ENCODE measurements around the gene FAXDC2. TPM values are rescaled to one million over a fixed set of nuclear protein-coding genes. Genes with fewer than 3 reads are reported as not detected.

Gene FAXDC2
- total RNA-seq, 2 experiments from 2014 or later: 0.10 to 0.13 TPM

GRCh38 chr5:154782812-154783592 is 67.4 kb downstream of the FAXDC2 start:
- Histone ChIP-seq H3K4me3 (ENCODE audit: low read depth, low read length, poor library complexity, severe bottlenecking) (no peak overlapping the region), H3K9me2 (ENCODE audit: insufficient read depth, low read length) (no peaks in the 10 kb centered on the region), H2AFZ (ENCODE audit: low read length) (no peak overlapping the region), H3K9me3 (ENCODE audit: low read length) (no peaks in the 10 kb centered on the region), H3K4me2 (ENCODE audit: low read length) (no peak overlapping the region), H3K36me3 (ENCODE audit: insufficient read depth, low read length) (peaks cover 88% of the 10 kb centered on the region), H3K79me2 (ENCODE audit: insufficient read depth, low read depth, low read length) (peaks cover 100% of the 10 kb centered on the region), H3K27ac (ENCODE audit: low read depth, low read length, poor library complexity, severe bottlenecking) (no peak overlapping the region), H4K20me1 (ENCODE audit: insufficient read depth, low read length) (peaks cover 42% of the 10 kb centered on the region), H3K4me1 (ENCODE audit: insufficient read depth, low read length, poor library complexity, severe bottlenecking) (peaks cover 5% of the 10 kb centered on the region)
- no TSS peak for BruUV-seq (replicated peaks)
- intact Hi-C loops (cut with micrococcal nuclease; ENCODE audit: unreplicated experiment): no loop called here
- no peak for TF ChIP-seq CTCF (conservative IDR thresholded peaks at IDR 0.05; ENCODE audit: low read length)
- TF ChIP-seq EZH2phosphoT487 (IDR thresholded peaks at IDR 0.05; ENCODE audit: borderline replicate concordance, low read depth, low read length): no peak
- ChIA-PET CTCF (ENCODE audit: unreplicated experiment) (no interaction called here), POLR2A (interaction anchor here (1.1 to 1.3 kb wide), 2 partner anchors 14 to 22 kb away, joined by 3 read pairs; no protein-coding TSS in a partner anchor)
- DNase-seq (ENCODE audit: low spot score): no peak

GRCh38 chr5:154782326-154782725 is 68.1 kb downstream of the FAXDC2 start:
- CTCF ChIA-PET (ENCODE audit: unreplicated experiment): no interaction called here
- POLR2A ChIA-PET: interaction anchor here (0.5 to 1.3 kb wide), 4 partner anchors 14 to 75 kb away, joined by 3 to 5 read pairs (median 3); no protein-coding TSS in a partner anchor

More at GRCh38 chr5:154782326-154782725, 68.1 kb downstream of the FAXDC2 start:
- peaks cover 83% of the 10 kb centered on the region for H3K36me3 ChIP-seq (ENCODE audit: insufficient read depth, low read length)
- H3K27ac ChIP-seq (ENCODE audit: low read depth, low read length, poor library complexity, severe bottlenecking): no peak overlapping the region
- H3K4me3 ChIP-seq (ENCODE audit: low read depth, low read length, poor library complexity, severe bottlenecking): no peak overlapping the region
- H3K9me2 ChIP-seq (ENCODE audit: insufficient read depth, low read length): no peaks in the 10 kb centered on the region
- no peaks in the 10 kb centered on the region for H3K9me3 ChIP-seq (ENCODE audit: low read length)
- H3K4me1 ChIP-seq (ENCODE audit: insufficient read depth, low read length, poor library complexity, severe bottlenecking): peaks cover 5% of the 10 kb centered on the region
- H4K20me1 ChIP-seq (ENCODE audit: insufficient read depth, low read length): peaks cover 37% of the 10 kb centered on the region
- TF ChIP-seq CTCF (conservative IDR thresholded peaks at IDR 0.05; ENCODE audit: low read length) (no peak), EZH2phosphoT487 (IDR thresholded peaks at IDR 0.05; ENCODE audit: borderline replicate concordance, low read depth, low read length) (no peak)
- no peak overlapping the region for H3K4me2 ChIP-seq (ENCODE audit: low read length)
- no TSS peak for BruUV-seq (replicated peaks)
- intact Hi-C loops (cut with micrococcal nuclease; ENCODE audit: unreplicated experiment): no loop called here
- peaks cover 100% of the 10 kb centered on the region for H3K79me2 ChIP-seq (ENCODE audit: insufficient read depth, low read depth, low read length)
- no peak overlapping the region for H2AFZ ChIP-seq (ENCODE audit: low read length)
- no peak for DNase-seq (ENCODE audit: low spot score)

All from OCI-LY7 (cell line).